Muscle layer of duodenum (tissue), 2 donors: ENCODE results near the gene UBA7.

Experiments used
- H3K27ac ChIP-seq: one replicate; pipeline ENCODE4 v1.7.0; 2013; ENCODE audit warnings: mild to moderate bottlenecking, low read length
- H3K27me3 ChIP-seq: one replicate; pipeline ENCODE4 v1.7.0; 2013; ENCODE audit warnings: low read depth, mild to moderate bottlenecking, control low read depth, low read length
- H3K36me3 ChIP-seq, 2 donors: one replicate each; pipeline ENCODE4 v1.7.0; 2013; ENCODE audit warnings: low read length in 2 of 2, control low read depth in 1 of 2, mild to moderate bottlenecking in 1 of 2; ENCODE audit not compliant: insufficient read depth in 2 of 2, control insufficient read depth in 1 of 2
- H3K4me1 ChIP-seq, 2 donors: one replicate each; pipeline ENCODE4 v1.7.0; 2013; ENCODE audit warnings: low read length in 2 of 2, mild to moderate bottlenecking in 2 of 2, control low read depth in 1 of 2, moderate library complexity in 1 of 2; ENCODE audit not compliant: insufficient read depth in 2 of 2, control insufficient read depth in 1 of 2
- H3K4me3 ChIP-seq, 2 donors: one replicate each; pipeline ENCODE4 v1.7.0; 2013; ENCODE audit warnings: low read length in 2 of 2, low read depth in 1 of 2, mild to moderate bottlenecking in 1 of 2
- H3K9me3 ChIP-seq, 2 donors: one replicate each; pipeline ENCODE4 v1.7.0; 2013; ENCODE audit warnings: low read length in 2 of 2, control low read depth in 1 of 2, mild to moderate bottlenecking in 1 of 2; ENCODE audit not compliant: control insufficient read depth in 1 of 2
- donor health status: healthy.

UBA7 gene, protein sequence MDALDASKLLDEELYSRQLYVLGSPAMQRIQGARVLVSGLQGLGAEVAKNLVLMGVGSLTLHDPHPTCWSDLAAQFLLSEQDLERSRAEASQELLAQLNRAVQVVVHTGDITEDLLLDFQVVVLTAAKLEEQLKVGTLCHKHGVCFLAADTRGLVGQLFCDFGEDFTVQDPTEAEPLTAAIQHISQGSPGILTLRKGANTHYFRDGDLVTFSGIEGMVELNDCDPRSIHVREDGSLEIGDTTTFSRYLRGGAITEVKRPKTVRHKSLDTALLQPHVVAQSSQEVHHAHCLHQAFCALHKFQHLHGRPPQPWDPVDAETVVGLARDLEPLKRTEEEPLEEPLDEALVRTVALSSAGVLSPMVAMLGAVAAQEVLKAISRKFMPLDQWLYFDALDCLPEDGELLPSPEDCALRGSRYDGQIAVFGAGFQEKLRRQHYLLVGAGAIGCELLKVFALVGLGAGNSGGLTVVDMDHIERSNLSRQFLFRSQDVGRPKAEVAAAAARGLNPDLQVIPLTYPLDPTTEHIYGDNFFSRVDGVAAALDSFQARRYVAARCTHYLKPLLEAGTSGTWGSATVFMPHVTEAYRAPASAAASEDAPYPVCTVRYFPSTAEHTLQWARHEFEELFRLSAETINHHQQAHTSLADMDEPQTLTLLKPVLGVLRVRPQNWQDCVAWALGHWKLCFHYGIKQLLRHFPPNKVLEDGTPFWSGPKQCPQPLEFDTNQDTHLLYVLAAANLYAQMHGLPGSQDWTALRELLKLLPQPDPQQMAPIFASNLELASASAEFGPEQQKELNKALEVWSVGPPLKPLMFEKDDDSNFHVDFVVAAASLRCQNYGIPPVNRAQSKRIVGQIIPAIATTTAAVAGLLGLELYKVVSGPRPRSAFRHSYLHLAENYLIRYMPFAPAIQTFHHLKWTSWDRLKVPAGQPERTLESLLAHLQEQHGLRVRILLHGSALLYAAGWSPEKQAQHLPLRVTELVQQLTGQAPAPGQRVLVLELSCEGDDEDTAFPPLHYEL

GRCh38 chr3:49813497-49814174 is at the start of gene UBA7:
TSS of gene UBA7 (minus strand) at chr3:49813953. CDS start at chr3:49813787, 166 bp downstream.
- Histone ChIP-seq H3K4me3 (peak within 1 kb of the TSS; percentile 79 to 89), H3K27me3 (no peaks in the 10 kb centered on the region), H3K9me3 (no peaks in the 10 kb centered on the region), H3K27ac (peak within 1 kb of the TSS; percentile 87), H3K36me3 (peaks cover 24 to 31% of the 10 kb centered on the region in 2 donors), H3K4me1 (peaks cover 7 to 27% of the 10 kb centered on the region in 2 donors)

- H3K27me3 ChIP-seq, result no peaks in the 10 kb centered on the region
- peaks cover 0 to 13% of the 10 kb centered on the region in 2 donors for H3K4me1 ChIP-seq
- H3K36me3 ChIP-seq, result no peaks in the 10 kb centered on the region
- H3K27ac ChIP-seq, result no peak overlapping the region
- H3K4me3 ChIP-seq, result no peak overlapping the region
- H3K9me3 ChIP-seq, result no peaks in the 10 kb centered on the region
Observed at GRCh38 chr3:49859576-49860305, 46.0 kb upstream of the UBA7 start.

DNA sequence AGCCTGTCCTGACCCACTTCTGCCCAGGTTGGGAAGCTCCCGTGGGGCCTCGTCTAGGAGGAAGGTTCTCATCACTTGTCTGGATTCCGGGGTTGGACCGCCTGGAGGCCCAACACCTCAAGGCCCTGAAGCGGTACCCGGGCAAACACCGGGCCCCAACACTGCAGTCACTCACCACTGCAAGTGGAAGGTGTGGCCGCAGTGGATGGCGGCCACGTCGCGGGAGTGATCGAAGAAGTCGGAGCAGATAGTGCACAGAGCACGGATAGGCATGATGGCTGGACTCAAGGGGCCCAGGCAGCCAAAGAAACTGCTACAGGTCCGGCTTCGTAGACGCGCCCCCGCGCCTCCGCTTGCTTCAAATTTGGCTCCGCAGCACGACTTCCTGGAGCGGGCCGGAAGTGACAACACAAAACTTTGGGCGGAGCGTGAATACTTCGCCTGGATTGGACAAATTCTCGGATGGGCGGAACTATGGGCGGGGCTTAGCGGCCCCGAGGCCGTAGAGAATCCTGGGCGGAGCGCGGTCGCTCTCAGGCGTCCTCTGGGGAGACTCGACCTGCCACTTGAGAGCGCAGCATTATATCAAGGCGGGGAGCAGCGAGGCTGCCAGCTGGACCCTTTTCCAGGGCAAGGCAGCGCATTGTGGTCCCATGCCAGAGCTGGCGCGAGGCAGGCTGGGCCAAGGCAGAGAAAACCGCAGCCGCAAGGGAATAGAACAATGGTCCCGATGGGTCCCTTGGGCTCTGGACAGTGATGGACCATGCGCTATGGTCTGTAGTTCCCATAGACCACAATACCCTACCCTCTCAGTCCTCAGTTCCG is 42.6 kb upstream of the UBA7 start, which contains the start of gene TRAIP:
TRAIP (minus strand) TSS at position 384 of the 825 bp plus-strand sequence; CDS start at position 273, 111 bp downstream.
- peak within 1 kb of the TSS; percentile 79 to 81 for H3K4me3 ChIP-seq
- H3K36me3 ChIP-seq, result no peaks in the 10 kb centered on the region
- no peaks in the 10 kb centered on the region for H3K9me3 ChIP-seq
- peaks cover 0 to 13% of the 10 kb centered on the region in 2 donors for H3K4me1 ChIP-seq
- peak within 1 kb of the TSS; percentile 45 for H3K27ac ChIP-seq
- H3K27me3 ChIP-seq, result no peaks in the 10 kb centered on the region

DNA sequence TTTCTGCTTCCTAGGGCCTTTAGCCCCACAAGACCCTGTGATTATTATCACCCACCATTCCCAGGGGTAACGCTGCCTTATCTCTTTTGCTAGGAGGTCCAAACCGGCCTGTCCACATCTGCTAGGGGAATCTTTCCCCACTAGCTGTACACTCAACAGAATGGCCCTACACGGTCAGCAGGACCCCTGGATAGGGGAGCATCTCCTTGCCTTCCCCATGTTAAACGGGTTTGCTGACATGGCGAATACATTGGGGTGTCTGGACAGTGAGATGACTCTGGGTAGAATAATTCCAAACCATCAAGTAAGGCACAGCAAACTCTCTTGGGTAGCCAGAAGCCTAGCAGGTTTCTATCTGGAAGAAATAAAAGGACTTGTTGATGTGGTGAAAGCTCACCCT is 41.9 kb upstream of the UBA7 start:
- no peaks in the 10 kb centered on the region for H3K27me3 ChIP-seq
- H3K4me3 ChIP-seq, result peak overlapping the region; percentile 79 to 81
- no peaks in the 10 kb centered on the region for H3K9me3 ChIP-seq
- H3K27ac ChIP-seq, result no peak overlapping the region
- H3K36me3 ChIP-seq, result no peaks in the 10 kb centered on the region
- peaks cover 0 to 13% of the 10 kb centered on the region in 2 donors for H3K4me1 ChIP-seq

DNA sequence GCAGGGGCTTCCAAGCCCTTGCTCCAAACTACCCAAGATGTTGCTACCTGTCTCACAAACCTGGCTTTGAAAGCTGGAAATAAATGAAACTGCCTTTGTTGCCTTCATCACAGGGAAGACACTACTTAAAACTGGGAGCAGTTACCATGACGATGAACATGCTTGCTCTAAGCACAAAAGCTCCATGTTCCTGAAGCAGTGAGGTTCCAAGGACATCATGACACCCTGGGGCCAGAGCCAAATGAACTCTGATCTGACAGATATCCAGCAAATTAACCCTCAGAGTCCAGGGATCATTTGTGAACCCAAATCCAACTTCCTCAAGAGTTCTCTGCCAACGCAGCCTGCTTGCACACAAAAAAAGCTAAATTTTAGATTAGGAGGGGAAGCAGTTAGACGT is 31.9 kb upstream of the UBA7 start:
- H3K27ac ChIP-seq, result no peak overlapping the region
- H3K4me3 ChIP-seq, result no peak overlapping the region
- no peaks in the 10 kb centered on the region for H3K27me3 ChIP-seq
- H3K36me3 ChIP-seq, result no peaks in the 10 kb centered on the region
- H3K4me1 ChIP-seq, result peaks cover 0 to 6% of the 10 kb centered on the region in 2 donors
- no peaks in the 10 kb centered on the region for H3K9me3 ChIP-seq

DNA sequence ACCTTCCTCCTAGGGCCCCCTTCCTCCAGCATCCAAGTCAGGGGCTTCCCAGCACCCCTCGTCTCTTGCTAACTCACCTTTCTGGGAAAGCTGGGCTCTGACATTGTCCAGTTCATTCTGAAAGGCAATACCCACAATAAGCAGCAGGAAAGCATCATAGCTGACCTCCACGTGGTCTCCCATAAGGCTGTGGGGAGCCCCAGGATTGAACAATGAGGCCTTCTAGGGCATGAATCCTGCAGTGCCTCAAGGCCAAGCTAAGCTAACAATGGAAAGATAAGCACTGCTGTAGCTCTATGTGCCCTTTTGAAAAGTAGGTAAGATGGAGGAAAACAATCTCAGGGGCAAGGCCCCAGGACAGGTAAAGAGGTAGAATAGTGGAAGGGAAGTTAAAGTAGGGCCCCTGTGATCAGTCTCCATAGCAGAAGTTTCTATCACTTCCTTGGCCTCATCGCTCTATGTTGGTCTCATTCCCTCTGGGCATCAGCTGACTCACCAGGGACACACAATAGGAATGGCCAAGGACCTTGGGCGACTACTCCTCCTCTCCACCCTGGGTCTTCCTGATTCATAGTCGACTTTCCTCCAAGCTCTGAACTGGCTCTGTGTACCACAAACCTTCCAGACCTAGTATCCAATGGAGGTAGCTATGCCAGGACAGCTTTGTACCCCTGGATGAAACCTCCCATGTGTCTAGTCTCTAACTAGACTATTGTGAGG is 30.9 kb upstream of the UBA7 start:
- H3K27me3 ChIP-seq, result no peaks in the 10 kb centered on the region
- no peaks in the 10 kb centered on the region for H3K36me3 ChIP-seq
- H3K4me3 ChIP-seq, result no peak overlapping the region
- H3K4me1 ChIP-seq, result peaks cover 3 to 17% of the 10 kb centered on the region in 2 donors
- no peaks in the 10 kb centered on the region for H3K9me3 ChIP-seq
- H3K27ac ChIP-seq, result no peak overlapping the region

GRCh38 chr3:49842843-49843517 is 29.2 kb upstream of the UBA7 start:
- Histone ChIP-seq H3K27me3 (no peaks in the 10 kb centered on the region), H3K4me3 (no peak overlapping the region), H3K36me3 (no peaks in the 10 kb centered on the region), H3K27ac (no peak overlapping the region), H3K4me1 (peaks cover 4 to 25% of the 10 kb centered on the region in 2 donors), H3K9me3 (no peaks in the 10 kb centered on the region)

- H3K4me1 ChIP-seq, result peaks cover 4 to 25% of the 10 kb centered on the region in 2 donors
- no peaks in the 10 kb centered on the region for H3K36me3 ChIP-seq
- no peaks in the 10 kb centered on the region for H3K9me3 ChIP-seq
- H3K27me3 ChIP-seq, result no peaks in the 10 kb centered on the region
- H3K4me3 ChIP-seq, result no peak overlapping the region
- H3K27ac ChIP-seq, result no peak overlapping the region
Observed at GRCh38 chr3:49841806-49842205, 28.1 kb upstream of the UBA7 start.

GRCh38 chr3:49841126-49841696 is 27.5 kb upstream of the UBA7 start:
- no peak overlapping the region for H3K4me3 ChIP-seq
- H3K36me3 ChIP-seq, result no peaks in the 10 kb centered on the region
- H3K27ac ChIP-seq, result no peak overlapping the region
- no peaks in the 10 kb centered on the region for H3K27me3 ChIP-seq
- H3K4me1 ChIP-seq, result peaks cover 4 to 25% of the 10 kb centered on the region in 2 donors
- no peaks in the 10 kb centered on the region for H3K9me3 ChIP-seq
